Osteoblast (primary cell): ENCODE data around the gene FRMD3. TPM values are rescaled to one million over a fixed set of nuclear protein-coding genes. Genes with fewer than 3 reads are reported as not detected.

ENCODE experiments used
- DNase-seq: peaks from one replicate; pipeline ENCODE4 v3.0.0; 2011; ENCODE audit warnings: low spot score, mixed read lengths; ENCODE audit not compliant: insufficient read length; ENCODE audit errors: missing footprints
- H2AFZ ChIP-seq: 2 replicates; pipeline ENCODE4 v1.6.0; 2011; ENCODE audit warnings: mild to moderate bottlenecking, low read length
- H3K27ac ChIP-seq: 2 replicates; pipeline ENCODE4 v1.5.1; 2011; ENCODE audit warnings: mild to moderate bottlenecking, low read depth, low read length, moderate library complexity
- H3K27me3 ChIP-seq: 2 replicates; pipeline ENCODE4 v1.6.0; 2012; ENCODE audit warnings: mild to moderate bottlenecking, control low read depth, inconsistent platforms, low read length, moderate library complexity; ENCODE audit not compliant: insufficient read depth
- H3K36me3 ChIP-seq: 2 replicates; pipeline ENCODE4 v1.5.1; 2011; ENCODE audit warnings: mild to moderate bottlenecking, low read length, control low read depth, moderate library complexity; ENCODE audit not compliant: insufficient read depth
- H3K4me1 ChIP-seq: 2 replicates; pipeline ENCODE4 v1.5.1; 2011; ENCODE audit warnings: mild to moderate bottlenecking, low read length, control low read depth, moderate library complexity; ENCODE audit not compliant: insufficient read depth
- H3K4me2 ChIP-seq: 2 replicates; pipeline ENCODE4 v1.6.0; 2011; ENCODE audit warnings: mild to moderate bottlenecking, low read length; ENCODE audit not compliant: insufficient read depth
- H3K4me3 ChIP-seq: fragments of 200-600 bp; sonication (generic); 3 replicates; pipeline ENCODE4 v1.5.1; 2012; ENCODE audit warnings: mild to moderate bottlenecking, low read length, inconsistent platforms; ENCODE audit not compliant: insufficient read depth
- H3K79me2 ChIP-seq: 2 replicates; pipeline ENCODE4 v1.6.0; 2012; ENCODE audit warnings: mild to moderate bottlenecking, low read length, control low read depth, inconsistent platforms; ENCODE audit not compliant: insufficient read depth
- H3K9me3 ChIP-seq: 2 replicates; pipeline ENCODE4 v1.5.1; 2011; ENCODE audit warnings: low read depth, low read length, control low read depth
- H4K20me1 ChIP-seq: 2 replicates; pipeline ENCODE4 v1.6.0; 2012; ENCODE audit warnings: mild to moderate bottlenecking, low read length, control low read depth; ENCODE audit not compliant: insufficient read depth
- total RNA-seq: library from RNA; depleted of rRNA; stranded (reverse); fragments of >200 nt; gene quantifications from 2 replicates; pipeline ENCODE4 v1.2.3, GENCODE V29; 2012
- TF ChIP-seq, protein P1 (sequence below): IDR thresholded peaks from 2 replicates; pipeline ENCODE4 v1.5.1; 2011; ENCODE audit warnings: mild to moderate bottlenecking, low read depth, low read length, moderate library complexity; ENCODE audit errors: extremely low read depth

The FRMD3 gene
- total RNA-seq, 1 donor: 0.36 TPM

DNA sequence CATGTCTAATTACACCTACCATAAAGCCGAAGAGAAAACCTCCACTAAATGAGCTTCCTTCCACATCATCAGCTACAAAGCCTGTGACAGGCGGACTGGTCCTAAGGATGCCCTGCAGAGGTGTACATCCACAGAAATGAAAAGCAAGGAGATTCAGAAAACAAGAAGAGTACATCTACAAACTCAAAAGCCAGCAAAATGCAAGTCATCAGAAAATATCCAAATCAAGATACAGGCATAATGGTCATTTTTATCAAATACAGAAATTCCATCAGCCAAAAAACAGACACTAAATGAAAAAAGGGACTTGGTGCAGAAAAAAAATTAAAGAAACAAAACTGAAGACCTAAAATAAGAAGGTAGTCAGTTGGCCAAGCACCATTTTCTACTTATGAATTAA is 79.7 kb downstream of the FRMD3 start:
- Histone ChIP-seq H4K20me1 (no peaks in the 10 kb centered on the region), H3K79me2 (no peaks in the 10 kb centered on the region)

DNA sequence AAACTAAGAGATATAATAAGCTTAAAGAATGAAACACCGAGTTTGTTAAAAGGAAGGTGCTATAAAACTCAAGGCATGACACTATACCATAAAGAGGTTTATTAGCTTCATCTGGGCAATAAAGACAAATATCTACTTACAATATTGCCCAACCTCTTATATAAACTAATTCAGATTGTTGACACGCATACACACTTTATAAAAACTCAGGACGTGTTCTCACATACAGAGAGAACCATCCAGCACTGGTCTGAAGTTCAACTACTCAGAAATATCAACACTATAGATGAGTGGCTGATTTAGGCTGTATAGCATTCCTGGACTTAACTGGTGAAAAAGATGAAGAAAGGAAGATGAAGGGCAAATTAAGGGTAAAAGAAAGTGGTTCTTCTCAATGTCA is 81.2 kb downstream of the FRMD3 start:
- no peaks in the 10 kb centered on the region for H3K9me3 ChIP-seq
- H3K27me3 ChIP-seq: no peaks in the 10 kb centered on the region
- no peak overlapping the region for H3K4me3 ChIP-seq
- H2AFZ ChIP-seq: no peak overlapping the region
- H3K36me3 ChIP-seq: no peaks in the 10 kb centered on the region
- no peaks in the 10 kb centered on the region for H4K20me1 ChIP-seq
- TF ChIP-seq, protein P1, sequence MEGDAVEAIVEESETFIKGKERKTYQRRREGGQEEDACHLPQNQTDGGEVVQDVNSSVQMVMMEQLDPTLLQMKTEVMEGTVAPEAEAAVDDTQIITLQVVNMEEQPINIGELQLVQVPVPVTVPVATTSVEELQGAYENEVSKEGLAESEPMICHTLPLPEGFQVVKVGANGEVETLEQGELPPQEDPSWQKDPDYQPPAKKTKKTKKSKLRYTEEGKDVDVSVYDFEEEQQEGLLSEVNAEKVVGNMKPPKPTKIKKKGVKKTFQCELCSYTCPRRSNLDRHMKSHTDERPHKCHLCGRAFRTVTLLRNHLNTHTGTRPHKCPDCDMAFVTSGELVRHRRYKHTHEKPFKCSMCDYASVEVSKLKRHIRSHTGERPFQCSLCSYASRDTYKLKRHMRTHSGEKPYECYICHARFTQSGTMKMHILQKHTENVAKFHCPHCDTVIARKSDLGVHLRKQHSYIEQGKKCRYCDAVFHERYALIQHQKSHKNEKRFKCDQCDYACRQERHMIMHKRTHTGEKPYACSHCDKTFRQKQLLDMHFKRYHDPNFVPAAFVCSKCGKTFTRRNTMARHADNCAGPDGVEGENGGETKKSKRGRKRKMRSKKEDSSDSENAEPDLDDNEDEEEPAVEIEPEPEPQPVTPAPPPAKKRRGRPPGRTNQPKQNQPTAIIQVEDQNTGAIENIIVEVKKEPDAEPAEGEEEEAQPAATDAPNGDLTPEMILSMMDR: no peak
- no peaks in the 10 kb centered on the region for H3K4me1 ChIP-seq
- no peak overlapping the region for H3K4me2 ChIP-seq
- H3K27ac ChIP-seq: no peak overlapping the region
- no peaks in the 10 kb centered on the region for H3K79me2 ChIP-seq
- no peak for DNase-seq

More for the DNA sequence above, 79.7 kb downstream of the FRMD3 start:
- Histone ChIP-seq H2AFZ (no peak overlapping the region), H3K27me3 (no peaks in the 10 kb centered on the region), H3K27ac (no peak overlapping the region), H3K4me2 (no peak overlapping the region), H3K36me3 (no peaks in the 10 kb centered on the region), H3K4me1 (no peaks in the 10 kb centered on the region), H3K9me3 (no peaks in the 10 kb centered on the region), H3K4me3 (no peak overlapping the region)
- DNase-seq: no peak
- TF ChIP-seq, protein P1: no peak

DNA sequence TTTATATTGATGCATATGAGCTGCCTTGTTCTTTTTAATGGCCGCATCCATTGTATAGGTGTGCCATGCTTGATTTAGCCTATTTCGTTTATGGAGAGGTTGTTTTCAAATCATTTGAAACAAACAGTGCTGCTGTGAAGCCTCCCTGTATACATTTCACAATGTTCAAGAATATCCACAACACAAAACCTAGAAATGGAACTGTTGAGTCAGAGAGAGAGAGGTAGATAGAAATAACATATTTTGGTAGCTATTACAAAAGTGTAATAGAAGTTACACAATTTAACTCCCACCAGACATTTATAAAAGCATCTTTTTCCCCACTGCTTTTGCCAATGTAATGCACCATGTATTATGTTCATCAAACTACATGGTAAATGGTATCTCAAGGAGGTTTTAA is 82.0 kb downstream of the FRMD3 start:
- H3K4me2 ChIP-seq: no peak overlapping the region
- TF ChIP-seq, protein P1: no peak
- no peaks in the 10 kb centered on the region for H3K79me2 ChIP-seq
- no peak overlapping the region for H3K27ac ChIP-seq
- H4K20me1 ChIP-seq: no peaks in the 10 kb centered on the region
- H3K9me3 ChIP-seq: no peaks in the 10 kb centered on the region
- no peak overlapping the region for H3K4me3 ChIP-seq
- H3K36me3 ChIP-seq: no peaks in the 10 kb centered on the region
- no peak overlapping the region for H2AFZ ChIP-seq
- no peak for DNase-seq
- no peaks in the 10 kb centered on the region for H3K4me1 ChIP-seq
- no peaks in the 10 kb centered on the region for H3K27me3 ChIP-seq

DNA sequence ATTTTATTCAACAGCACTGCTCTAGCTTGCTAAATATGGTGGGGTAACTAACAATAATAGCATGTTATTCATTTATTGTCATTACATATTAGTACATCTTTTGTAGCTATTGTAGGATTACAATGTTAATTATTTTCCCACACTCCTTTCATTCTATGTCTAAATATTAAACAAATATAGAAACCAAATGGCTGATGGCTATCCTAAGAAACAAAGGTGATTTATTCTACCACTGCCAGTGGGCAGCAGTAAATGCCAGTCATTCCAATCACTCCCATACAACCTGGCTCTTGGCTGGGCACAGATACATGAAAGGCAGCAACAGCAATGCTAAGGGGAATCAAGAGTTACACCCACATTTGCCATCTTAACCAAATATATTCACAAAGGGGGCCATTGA is 84.1 kb downstream of the FRMD3 start:
- TF ChIP-seq, protein P1: no peak
- no peaks in the 10 kb centered on the region for H4K20me1 ChIP-seq
- H3K79me2 ChIP-seq: no peaks in the 10 kb centered on the region
- no peaks in the 10 kb centered on the region for H3K4me1 ChIP-seq
- no peaks in the 10 kb centered on the region for H3K27me3 ChIP-seq
- H2AFZ ChIP-seq: no peak overlapping the region
- H3K27ac ChIP-seq: no peak overlapping the region
- no peaks in the 10 kb centered on the region for H3K9me3 ChIP-seq
- no peak overlapping the region for H3K4me2 ChIP-seq
- DNase-seq: no peak
- no peaks in the 10 kb centered on the region for H3K36me3 ChIP-seq
- H3K4me3 ChIP-seq: no peak overlapping the region
